ENCODE data around the gene UGT1A8. TPM values are rescaled to one million over a fixed set of nuclear protein-coding genes. Genes with fewer than 3 reads are reported as not detected.

Gene UGT1A8
- total and polyA plus RNA-seq, 2 of the 4 experiments (the other 2 are of a cell fraction) = not detected

DNA sequence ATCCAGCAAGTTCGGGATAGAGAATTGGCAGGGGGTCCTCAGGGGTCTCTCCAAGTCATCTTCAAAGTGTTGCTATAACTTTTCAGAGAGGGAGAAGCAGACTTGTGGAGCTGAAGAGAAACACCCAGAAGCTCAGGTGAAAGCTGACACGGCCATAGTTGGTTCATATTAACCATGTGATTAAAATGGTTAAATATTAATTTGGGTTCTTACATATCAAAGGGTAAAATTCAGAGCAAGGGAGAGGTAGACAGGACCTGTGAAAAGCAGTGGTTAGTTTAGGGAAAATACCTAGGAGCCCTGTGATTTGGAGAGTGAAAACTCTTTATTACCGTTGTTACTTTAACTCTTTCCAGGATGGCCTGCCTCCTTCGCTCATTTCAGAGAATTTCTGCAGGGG lies 75.2 kb downstream of the UGT1A8 start, which contains the start of gene UGT1A6:
TSS of gene UGT1A6 (plus strand) at position 243 of the 400 bp plus-strand sequence. CDS start at position 358, 115 bp downstream.
- ChIA-PET POLR2A (ENCODE audit: unreplicated experiment) (no interaction called here), CTCF (no interaction called here)
- H2AK5ac ChIP-seq (ENCODE audit: low read depth, low read length) = no peak within 1 kb of the TSS
- no peak for DNase-seq
- no peak within 1 kb of the TSS for H4K91ac ChIP-seq (ENCODE audit: insufficient read depth, low read depth, low read length)
- no peak within 1 kb of the TSS for H2BK20ac ChIP-seq (ENCODE audit: low read depth, low read length)
- H2AK9ac ChIP-seq (replicated peaks; ENCODE audit: low read depth, low read length, poor library complexity) = no peak within 1 kb of the TSS
- H3K4me2 ChIP-seq (ENCODE audit: low read depth, low read length) = no peak within 1 kb of the TSS
- 63% methylated on average over 3 of the region's 4 CpGs; no CpG with 5 or more reads in 1 of the 2 experiments for WGBS, 2 experiments (ENCODE audit: extremely low coverage in 2 of 2, insufficient read length in 1 of 2)
- TF ChIP-seq, protein P1, sequence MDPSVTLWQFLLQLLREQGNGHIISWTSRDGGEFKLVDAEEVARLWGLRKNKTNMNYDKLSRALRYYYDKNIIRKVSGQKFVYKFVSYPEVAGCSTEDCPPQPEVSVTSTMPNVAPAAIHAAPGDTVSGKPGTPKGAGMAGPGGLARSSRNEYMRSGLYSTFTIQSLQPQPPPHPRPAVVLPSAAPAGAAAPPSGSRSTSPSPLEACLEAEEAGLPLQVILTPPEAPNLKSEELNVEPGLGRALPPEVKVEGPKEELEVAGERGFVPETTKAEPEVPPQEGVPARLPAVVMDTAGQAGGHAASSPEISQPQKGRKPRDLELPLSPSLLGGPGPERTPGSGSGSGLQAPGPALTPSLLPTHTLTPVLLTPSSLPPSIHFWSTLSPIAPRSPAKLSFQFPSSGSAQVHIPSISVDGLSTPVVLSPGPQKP (IDR thresholded peaks at IDR 0.05; ENCODE audit: borderline replicate concordance, low read depth, low read length) = no peak
- no peak for TF ChIP-seq NFE2L2 (IDR thresholded peaks at IDR 0.05; ENCODE audit: low read depth, low read length)
- no peak within 1 kb of the TSS for H2BK15ac ChIP-seq (ENCODE audit: low read depth, low read length)
- H4K20me1 ChIP-seq (ENCODE audit: insufficient read depth, low read length) = no peaks in the 10 kb centered on the region
- BruUV-seq (replicated peaks) = no TSS peak
- no peak within 1 kb of the TSS for H4K5ac ChIP-seq (ENCODE audit: low read depth, low read length)
- H3K79me1 ChIP-seq (ENCODE audit: low read depth in 1 of 2, low read length in 2 of 2) = no peaks in the 10 kb centered on the region
- intact Hi-C loops (cut with micrococcal nuclease) (no loop called here), dilution Hi-C loops (cut with HindIII; ENCODE audit: low sequenced_read_pairs, unreplicated experiment) (no loop called here), in situ Hi-C loops (cut with MboI; ENCODE audit: low sequenced_read_pairs) (no loop called here)
- no peak within 1 kb of the TSS for H3K56ac ChIP-seq (ENCODE audit: extremely low read depth, insufficient read depth, low read length)
- no peaks in the 10 kb centered on the region for H3K9me3 ChIP-seq (ENCODE audit: control insufficient read depth, insufficient read depth, low read length)
- H3K23ac ChIP-seq (ENCODE audit: low read depth, low read length) = no peak within 1 kb of the TSS
- no peak within 1 kb of the TSS for H3K18ac ChIP-seq (ENCODE audit: low read depth, low read length)
- peaks cover 2% of the 10 kb centered on the region for H3K27me3 ChIP-seq (ENCODE audit: control insufficient read depth, insufficient read depth, low read length)
- no peak within 1 kb of the TSS for H3K9ac ChIP-seq (ENCODE audit: low read depth, low read length)
- no peak within 1 kb of the TSS for H3K27ac ChIP-seq (ENCODE audit: insufficient read depth, low read length)
- H2AFZ ChIP-seq (replicated peaks; ENCODE audit: low read length, poor library complexity) = no peak within 1 kb of the TSS
- no peak within 1 kb of the TSS for H3K4me3 ChIP-seq (ENCODE audit: insufficient read depth, low read depth, low read length)
- H3K36me3 ChIP-seq (ENCODE audit: control insufficient read depth, insufficient read depth, low read length) = no peaks in the 10 kb centered on the region
- ATAC-seq (ENCODE audit: low read depth) = no peak
- H3K4me1 ChIP-seq (ENCODE audit: control insufficient read depth, insufficient read depth, low read length) = no peaks in the 10 kb centered on the region
- no peak within 1 kb of the TSS for H4K8ac ChIP-seq (ENCODE audit: low read depth in 2 of 2, low read length in 2 of 2)
- H3K14ac ChIP-seq (replicated peaks; ENCODE audit: low read depth, low read length) = no peak within 1 kb of the TSS
- H3K9me1 ChIP-seq (ENCODE audit: insufficient read depth, low read length) = no peaks in the 10 kb centered on the region
- no peak within 1 kb of the TSS for H2BK120ac ChIP-seq (ENCODE audit: low read depth, low read length)
- no peak within 1 kb of the TSS for H3K4ac ChIP-seq (ENCODE audit: low read depth, low read length)
- no peak within 1 kb of the TSS for H2BK5ac ChIP-seq (ENCODE audit: low read depth, low read length, poor library complexity, severe bottlenecking)

All from IMR-90 (cell line).